Endothelial cell of umbilical vein (primary cell): ENCODE measurements around the gene CNTNAP2. TPM values are rescaled to one million over a fixed set of nuclear protein-coding genes. Genes with fewer than 3 reads are reported as not detected.

ENCODE experiments used
- BruUV-seq: library from RNA; stranded (reverse); fragments of 400-500 nt; replicated peaks from 2 replicates; lab custom pipeline; 2021; lab: Mats Ljungman, UMichigan
- CTCF ChIA-PET: fragments of 300-600, 350-600 bp; sonication (Branson Sonifier 250); formaldehyde crosslinking; loops from one replicate; lab custom pipeline; 2021; ENCODE audit warnings: antibody characterized with exemption, inconsistent platforms; lab: Charles Lee
- POLR2A ChIA-PET: fragments of 300-600, 350-600 bp; sonication (Branson Sonifier 250); formaldehyde crosslinking; loops from one replicate; lab custom pipeline; 2021; ENCODE audit warnings: antibody characterized with exemption, inconsistent platforms; lab: Charles Lee
- DNase-seq: peaks from one replicate; pipeline ENCODE4 v3.0.0-alpha.2; 2011; ENCODE audit warnings: low read depth, low spot score
- FAIRE-seq: peaks from 2 replicates; lab custom pipeline; 2011; peaks lifted over from hg19 to GRCh38; lab: Jason Lieb, UNC
- H2AFZ ChIP-seq: 2 replicates; pipeline ENCODE4 v1.6.0; 2012; ENCODE audit warnings: low read depth, low read length, control low read depth, inconsistent platforms
- H3K27ac ChIP-seq: 2 replicates; pipeline ENCODE4 v1.5.1; 2011; ENCODE audit warnings: low read depth, mild to moderate bottlenecking, control low read depth, low read length, moderate library complexity; ENCODE audit not compliant: insufficient read depth
- H3K27me3 ChIP-seq, 2 experiments: 2 replicates each; pipeline versions ENCODE4 v1.6.0 to v1.6.1; 2011; ENCODE audit warnings: low read length in 2 of 2, mixed read lengths in 1 of 2; ENCODE audit not compliant: control insufficient read depth in 2 of 2, insufficient read depth in 2 of 2
- H3K36me3 ChIP-seq, 2 experiments: 2 replicates in 1 of 2; 3 replicates in 1 of 2; pipeline ENCODE4 v1.5.1; 2011; ENCODE audit warnings: low read length in 2 of 2, mild to moderate bottlenecking in 1 of 2, moderate library complexity in 1 of 2; ENCODE audit not compliant: control insufficient read depth in 2 of 2, insufficient read depth in 2 of 2; ENCODE audit errors: extremely low read depth in 1 of 2
- H3K4me1 ChIP-seq: 3 replicates; pipeline ENCODE4 v1.5.1; 2011; ENCODE audit warnings: mild to moderate bottlenecking, low read length; ENCODE audit not compliant: control insufficient read depth, insufficient read depth; ENCODE audit errors: extremely low read depth
- H3K4me2 ChIP-seq: 2 replicates; pipeline ENCODE4 v1.6.1; 2011; ENCODE audit warnings: low read length, control low read depth, mixed read lengths; ENCODE audit not compliant: insufficient read depth
- H3K4me3 ChIP-seq, 3 experiments: fragments of 200-600 bp in 1 of 3; sonication (generic), shearing (Covaris generic) in 1 of 3; replicated peaks in 1 of 3; 2 replicates each; pipeline ENCODE4 v1.5.1; 2011 to 2016; ENCODE audit warnings: control low read depth in 3 of 3, low read length in 3 of 3, mild to moderate bottlenecking in 2 of 3, inconsistent platforms in 1 of 3, low read depth in 1 of 3, moderate library complexity in 1 of 3; ENCODE audit not compliant: insufficient read depth in 1 of 3
- H3K79me2 ChIP-seq: 2 replicates; pipeline ENCODE4 v1.6.0; 2012; ENCODE audit warnings: low read length, inconsistent platforms; ENCODE audit not compliant: control insufficient read depth, insufficient read depth
- H3K9ac ChIP-seq: replicated peaks from 2 replicates; pipeline ENCODE3; 2011; ENCODE audit warnings: low read length, control low read depth; ENCODE audit not compliant: insufficient read depth; ENCODE audit errors: extremely low read depth
- H3K9me1 ChIP-seq: replicated peaks from 3 replicates; pipeline ENCODE4 v1.6.0; 2011; ENCODE audit warnings: mild to moderate bottlenecking, low read length; ENCODE audit not compliant: control insufficient read depth, insufficient read depth; ENCODE audit errors: extremely low read depth
- H3K9me3 ChIP-seq: replicated peaks from 2 replicates; pipeline ENCODE4 v1.5.1; 2012; ENCODE audit warnings: low read length, inconsistent platforms; ENCODE audit not compliant: control insufficient read depth, insufficient read depth
- H4K20me1 ChIP-seq: replicated peaks from 2 replicates; pipeline ENCODE3; 2011; ENCODE audit warnings: mild to moderate bottlenecking, low read length; ENCODE audit not compliant: control insufficient read depth, insufficient read depth; ENCODE audit errors: extremely low read depth
- EZH2 ChIP-seq: IDR thresholded peaks from 2 replicates; pipeline ENCODE4 v1.6.1; 2012; ENCODE audit warnings: borderline replicate concordance, low read depth, mild to moderate bottlenecking, moderate library complexity, low read length, inconsistent platforms; ENCODE audit not compliant: severe bottlenecking
- FOS ChIP-seq: IDR thresholded peaks from 2 replicates; pipeline ENCODE4 v1.6.1; 2011; ENCODE audit warnings: mild to moderate bottlenecking, low read length, moderate library complexity, borderline replicate concordance; ENCODE audit not compliant: insufficient read depth
- GATA2 ChIP-seq: IDR thresholded peaks from 2 replicates; pipeline ENCODE4 v1.7.0; 2011; ENCODE audit warnings: low read depth, mild to moderate bottlenecking, moderate library complexity, mixed read lengths, low read length; ENCODE audit not compliant: insufficient read length, insufficient read depth
- JUN ChIP-seq: IDR thresholded peaks from 2 replicates; pipeline ENCODE4 v1.6.1; 2011; ENCODE audit warnings: borderline replicate concordance, low read depth; ENCODE audit not compliant: insufficient read length, insufficient read depth
- MYC ChIP-seq: IDR thresholded peaks from one replicate; pipeline ENCODE4 v1.6.1; 2011; ENCODE audit warnings: mild to moderate bottlenecking, low read depth, low read length
- POLR2A ChIP-seq: IDR thresholded peaks from 2 replicates; pipeline ENCODE4 v1.6.1; 2012; ENCODE audit warnings: low read depth, mild to moderate bottlenecking, control low read depth, low read length
- POLR2AphosphoS5 ChIP-seq: IDR thresholded peaks from 2 replicates; pipeline ENCODE4 v1.6.1; 2012; ENCODE audit warnings: low read depth, mild to moderate bottlenecking, control low read depth, low read length, moderate library complexity; ENCODE audit not compliant: insufficient read depth
- dilution Hi-C: fragments of 300-500 bp; cut with MboI; formaldehyde crosslinking; loops from one replicate; pipeline ENCODE4 v1.15.0; 2019; ENCODE audit warnings: low sequenced_read_pairs; ENCODE audit not compliant: extremely low pct_ligation_motif_present
- intact Hi-C: fragments of 100-400 bp; cut with micrococcal nuclease; formaldehyde crosslinking; loops from one replicate; pipeline ENCODE4 v1.10.0; 2022
- polyA plus RNA-seq, 4 experiments: library from polyadenylated mRNA; depleted of rRNA in 3 of 4; stranded (reverse) in 3 of 4; unstranded in 1 of 4; fragments of >200 nt; gene quantifications; 2 replicates each; pipeline versions ENCODE4 v1.2.1 to v1.2.3, GENCODE V29; 2011 to 2012; ENCODE audit warnings: missing spikeins in 1 of 4
- total RNA-seq: library from RNA; stranded (reverse); gene quantifications from 2 replicates; pipeline ENCODE4 v1.2.3, GENCODE V29; 2021
- TF ChIP-seq, protein P1 (sequence below): IDR thresholded peaks from 2 replicates; pipeline ENCODE4 v1.6.1; 2011; ENCODE audit not compliant: insufficient read depth, insufficient read length
- TF ChIP-seq, protein P2 (sequence below), 2 donors: IDR thresholded peaks; 1 replicate in 1 of 2; 2 replicates in 1 of 2; pipeline ENCODE4 v1.5.1; 2011; ENCODE audit warnings: low read length in 2 of 2, mild to moderate bottlenecking in 2 of 2, moderate library complexity in 2 of 2, control low read depth in 1 of 2, inconsistent platforms in 1 of 2, low read depth in 1 of 2; ENCODE audit not compliant: insufficient read depth in 1 of 2; ENCODE audit errors: extremely low read depth in 1 of 2

Gene CNTNAP2
- total and polyA plus RNA-seq, 2 donors (not counting 3 experiments of a cell fraction or from before 2014, with no cell fraction given): not detected

DNA sequence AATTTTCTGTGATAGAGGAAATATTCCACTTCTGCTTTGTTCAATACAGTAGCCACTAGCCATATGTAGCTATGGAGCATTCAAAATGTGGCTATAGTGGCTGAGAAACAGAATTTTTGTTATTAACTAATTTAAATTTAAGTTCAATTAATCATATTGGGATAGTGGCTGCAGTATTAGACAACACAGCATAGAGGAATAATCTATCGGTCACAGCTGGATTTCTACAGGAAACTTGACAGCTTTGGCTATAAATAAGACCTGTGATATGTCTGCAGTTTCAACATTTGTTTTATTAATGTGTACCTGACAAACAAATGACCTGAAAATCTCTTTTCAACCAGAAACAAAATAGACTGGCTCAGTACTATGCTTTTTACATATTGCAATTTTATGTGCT is 953.2 kb downstream of the CNTNAP2 start:
- no peak for DNase-seq
- dilution Hi-C loops (no loop called here), intact Hi-C loops (no loop called here)
- TF ChIP-seq, protein P1, sequence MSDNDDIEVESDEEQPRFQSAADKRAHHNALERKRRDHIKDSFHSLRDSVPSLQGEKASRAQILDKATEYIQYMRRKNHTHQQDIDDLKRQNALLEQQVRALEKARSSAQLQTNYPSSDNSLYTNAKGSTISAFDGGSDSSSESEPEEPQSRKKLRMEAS: no peak
- no peak for TF ChIP-seq GATA2
- TF ChIP-seq FOS: no peak
- TF ChIP-seq JUN: no peak
- no peak for TF ChIP-seq POLR2A
- TF ChIP-seq MYC: no peak
- no peak for TF ChIP-seq EZH2
- TF ChIP-seq, protein P2, sequence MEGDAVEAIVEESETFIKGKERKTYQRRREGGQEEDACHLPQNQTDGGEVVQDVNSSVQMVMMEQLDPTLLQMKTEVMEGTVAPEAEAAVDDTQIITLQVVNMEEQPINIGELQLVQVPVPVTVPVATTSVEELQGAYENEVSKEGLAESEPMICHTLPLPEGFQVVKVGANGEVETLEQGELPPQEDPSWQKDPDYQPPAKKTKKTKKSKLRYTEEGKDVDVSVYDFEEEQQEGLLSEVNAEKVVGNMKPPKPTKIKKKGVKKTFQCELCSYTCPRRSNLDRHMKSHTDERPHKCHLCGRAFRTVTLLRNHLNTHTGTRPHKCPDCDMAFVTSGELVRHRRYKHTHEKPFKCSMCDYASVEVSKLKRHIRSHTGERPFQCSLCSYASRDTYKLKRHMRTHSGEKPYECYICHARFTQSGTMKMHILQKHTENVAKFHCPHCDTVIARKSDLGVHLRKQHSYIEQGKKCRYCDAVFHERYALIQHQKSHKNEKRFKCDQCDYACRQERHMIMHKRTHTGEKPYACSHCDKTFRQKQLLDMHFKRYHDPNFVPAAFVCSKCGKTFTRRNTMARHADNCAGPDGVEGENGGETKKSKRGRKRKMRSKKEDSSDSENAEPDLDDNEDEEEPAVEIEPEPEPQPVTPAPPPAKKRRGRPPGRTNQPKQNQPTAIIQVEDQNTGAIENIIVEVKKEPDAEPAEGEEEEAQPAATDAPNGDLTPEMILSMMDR (IDR thresholded peaks at IDR 0.05; ENCODE audit: extremely low read depth in 1 of 2, insufficient read depth in 1 of 2, low read depth in 1 of 2, low read length in 2 of 2): no peak
- TF ChIP-seq POLR2AphosphoS5: no peak
- H3K79me2 ChIP-seq: no peaks in the 10 kb centered on the region
- H4K20me1 ChIP-seq: no peaks in the 10 kb centered on the region
- H2AFZ ChIP-seq: no peak overlapping the region
- H3K4me1 ChIP-seq: no peaks in the 10 kb centered on the region
- H3K27me3 ChIP-seq: no peaks in the 10 kb centered on the region
- peaks cover 5% of the 10 kb centered on the region for H3K9me3 ChIP-seq
- ChIA-PET POLR2A (no interaction called here), CTCF (no interaction called here)
- H3K27ac ChIP-seq: no peak overlapping the region
- no peak for FAIRE-seq
- no peaks in the 10 kb centered on the region for H3K36me3 ChIP-seq
- no peak overlapping the region for H3K4me2 ChIP-seq
- no peak overlapping the region for H3K9ac ChIP-seq
- H3K9me1 ChIP-seq: no peaks in the 10 kb centered on the region
- BruUV-seq: no TSS peak
- no peak overlapping the region for H3K4me3 ChIP-seq
